ENCODE data around the gene LAIR1.

- TF ChIP-seq POLR2A (IDR thresholded peaks at IDR 0.05) (no peak), EP300 (IDR thresholded peaks at IDR 0.05) (no peak), POLR2AphosphoS5 (IDR thresholded peaks at IDR 0.05) (no peak)
These were observed 12.7 kb downstream of the LAIR1 start for GRCh38 chr19:54352041-54352440.
